Keratinocyte (primary cell): ENCODE measurements around the gene EHHADH. TPM values are rescaled to one million over a fixed set of nuclear protein-coding genes. Genes with fewer than 3 reads are reported as not detected.

ENCODE experiments used
- DNase-seq: peaks from one replicate; pipeline ENCODE4 v3.0.0-alpha.2; 2011; ENCODE audit warnings: low read depth, missing footprints, low spot score
- FAIRE-seq: peaks from 2 replicates; lab custom pipeline; 2011; peaks lifted over from hg19 to GRCh38; lab: Jason Lieb, UNC
- H2AFZ ChIP-seq: 2 replicates; pipeline ENCODE4 v1.6.0; 2012; ENCODE audit warnings: low read length, control low read depth, inconsistent platforms; ENCODE audit not compliant: control insufficient read depth
- H3K27ac ChIP-seq: 2 replicates; pipeline ENCODE4 v1.5.1; 2011; ENCODE audit warnings: low read length; ENCODE audit not compliant: control insufficient read depth, insufficient read depth
- H3K27me3 ChIP-seq: 3 replicates; pipeline ENCODE4 v1.6.0; 2011; ENCODE audit warnings: low read length; ENCODE audit not compliant: control insufficient read depth, insufficient read depth; ENCODE audit errors: extremely low read depth
- H3K36me3 ChIP-seq, 2 experiments: 2 replicates in 1 of 2; 3 replicates in 1 of 2; pipeline ENCODE4 v1.5.1; 2011; ENCODE audit warnings: low read length in 2 of 2, mild to moderate bottlenecking in 1 of 2; ENCODE audit not compliant: control insufficient read depth in 2 of 2, insufficient read depth in 2 of 2; ENCODE audit errors: extremely low read depth in 1 of 2
- H3K4me1 ChIP-seq: 3 replicates; pipeline ENCODE4 v1.5.1; 2011; ENCODE audit warnings: low read length; ENCODE audit not compliant: control insufficient read depth, insufficient read depth; ENCODE audit errors: extremely low read depth
- H3K4me2 ChIP-seq: 3 replicates; pipeline ENCODE4 v1.6.0; 2011; ENCODE audit warnings: low read depth, low read length; ENCODE audit not compliant: control insufficient read depth, insufficient read depth; ENCODE audit errors: extremely low read depth
- H3K4me3 ChIP-seq, 3 experiments: fragments of 200-600 bp in 1 of 3; sonication (generic) in 1 of 3; 2 replicates in 2 of 3; 3 replicates in 1 of 3; pipeline ENCODE4 v1.5.1; 2011 to 2016; ENCODE audit warnings: low read length in 3 of 3, mild to moderate bottlenecking in 3 of 3, control low read depth in 2 of 3, inconsistent platforms in 1 of 3, low read depth in 1 of 3, mixed read lengths in 1 of 3, mixed run types in 1 of 3, moderate library complexity in 1 of 3; ENCODE audit not compliant: control insufficient read depth in 2 of 3, insufficient read depth in 2 of 3; ENCODE audit errors: extremely low read depth in 1 of 3
- H3K79me2 ChIP-seq: 2 replicates; pipeline ENCODE4 v1.6.0; 2012; ENCODE audit warnings: low read length; ENCODE audit not compliant: control insufficient read depth, insufficient read depth
- H3K9ac ChIP-seq: 3 replicates; pipeline ENCODE4 v1.6.0; 2011; ENCODE audit warnings: low read length; ENCODE audit not compliant: control insufficient read depth, insufficient read depth; ENCODE audit errors: extremely low read depth
- H3K9me1 ChIP-seq: 3 replicates; pipeline ENCODE4 v1.6.0; 2011; ENCODE audit warnings: low read length; ENCODE audit not compliant: control insufficient read depth, insufficient read depth; ENCODE audit errors: extremely low read depth
- H3K9me3 ChIP-seq: 2 replicates; pipeline ENCODE4 v1.5.1; 2012; ENCODE audit warnings: low read depth, low read length; ENCODE audit not compliant: control insufficient read depth
- H4K20me1 ChIP-seq: 3 replicates; pipeline ENCODE4 v1.6.0; 2011; ENCODE audit warnings: low read length; ENCODE audit not compliant: control insufficient read depth, insufficient read depth; ENCODE audit errors: extremely low read depth
- EZH2 ChIP-seq: IDR thresholded peaks from one replicate; pipeline ENCODE4 v1.6.1; 2012; ENCODE audit warnings: inconsistent platforms, mild to moderate bottlenecking, low read length, moderate library complexity
- dilution Hi-C: fragments of 300-500 bp; cut with MboI; formaldehyde crosslinking; loops from one replicate; pipeline ENCODE4 v1.7.0; 2020; ENCODE audit warnings: low sequenced_read_pairs; ENCODE audit not compliant: extremely low pct_ligation_motif_present
- polyA plus RNA-seq, 5 experiments: library from polyadenylated mRNA; depleted of rRNA in 3 of 5; stranded (reverse) in 3 of 5; stranded (forward) in 1 of 5; unstranded in 1 of 5; fragments of >200 nt; gene quantifications; 1 replicate in 1 of 5; 2 replicates in 3 of 5; 3 replicates in 1 of 5; pipeline versions ENCODE4 v1.2.1 to v1.2.3, GENCODE V29; 2011 to 2012; ENCODE audit warnings: missing spikeins in 2 of 5, low read depth in 1 of 5, low replicate concordance in 1 of 5
- TF ChIP-seq, protein P1 (sequence below), 3 experiments: IDR thresholded peaks in 1 of 3; conservative IDR thresholded peaks in 1 of 3; optimal IDR thresholded peaks in 1 of 3; 2 replicates in 2 of 3; 3 replicates in 1 of 3; pipeline versions ENCODE3 to v1.5.1; 2011; ENCODE audit warnings: low read length in 3 of 3, mild to moderate bottlenecking in 3 of 3, moderate library complexity in 2 of 3, control low read depth in 1 of 3, inconsistent platforms in 1 of 3; ENCODE audit not compliant: insufficient read depth in 2 of 3; ENCODE audit errors: extremely low read depth in 1 of 3

EHHADH gene
- polyA plus RNA-seq, 1 donor (not counting 4 experiments of a cell fraction or from before 2014, with no cell fraction given), result 5.6 TPM

DNA sequence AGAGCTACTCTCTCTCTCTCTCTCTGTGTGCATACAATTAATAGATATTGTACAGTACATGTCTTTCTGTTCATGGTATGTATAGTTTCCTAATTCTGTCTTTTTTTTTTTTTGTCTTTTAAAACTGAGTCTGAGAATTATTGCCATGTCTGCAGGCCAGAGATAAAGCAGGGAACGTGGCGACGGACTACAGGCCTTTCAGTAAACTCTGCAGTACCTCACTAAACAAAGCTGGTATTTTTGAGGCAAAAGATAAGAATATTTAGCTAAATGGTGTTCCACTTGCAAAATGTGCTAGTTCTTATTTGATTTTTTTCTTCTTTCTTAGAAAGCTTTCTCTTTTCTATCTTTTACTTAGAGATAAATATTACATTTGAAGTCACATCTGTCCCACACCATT, 44.0 kb upstream of the EHHADH start:
- DNase-seq, result no peak
- H3K4me1 ChIP-seq, result peaks cover 10% of the 10 kb centered on the region
- TF ChIP-seq, protein P1, sequence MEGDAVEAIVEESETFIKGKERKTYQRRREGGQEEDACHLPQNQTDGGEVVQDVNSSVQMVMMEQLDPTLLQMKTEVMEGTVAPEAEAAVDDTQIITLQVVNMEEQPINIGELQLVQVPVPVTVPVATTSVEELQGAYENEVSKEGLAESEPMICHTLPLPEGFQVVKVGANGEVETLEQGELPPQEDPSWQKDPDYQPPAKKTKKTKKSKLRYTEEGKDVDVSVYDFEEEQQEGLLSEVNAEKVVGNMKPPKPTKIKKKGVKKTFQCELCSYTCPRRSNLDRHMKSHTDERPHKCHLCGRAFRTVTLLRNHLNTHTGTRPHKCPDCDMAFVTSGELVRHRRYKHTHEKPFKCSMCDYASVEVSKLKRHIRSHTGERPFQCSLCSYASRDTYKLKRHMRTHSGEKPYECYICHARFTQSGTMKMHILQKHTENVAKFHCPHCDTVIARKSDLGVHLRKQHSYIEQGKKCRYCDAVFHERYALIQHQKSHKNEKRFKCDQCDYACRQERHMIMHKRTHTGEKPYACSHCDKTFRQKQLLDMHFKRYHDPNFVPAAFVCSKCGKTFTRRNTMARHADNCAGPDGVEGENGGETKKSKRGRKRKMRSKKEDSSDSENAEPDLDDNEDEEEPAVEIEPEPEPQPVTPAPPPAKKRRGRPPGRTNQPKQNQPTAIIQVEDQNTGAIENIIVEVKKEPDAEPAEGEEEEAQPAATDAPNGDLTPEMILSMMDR (optimal IDR thresholded peaks at IDR 0.05 in 1 of 3, IDR thresholded peaks at IDR 0.05 in 1 of 3, conservative IDR thresholded peaks at IDR 0.05 in 1 of 3; ENCODE audit: extremely low read depth in 1 of 3, insufficient read depth in 2 of 3, low read length in 3 of 3), result no peak
- TF ChIP-seq EZH2, result no peak
- H3K79me2 ChIP-seq, result no peaks in the 10 kb centered on the region
- H3K9ac ChIP-seq, result no peak overlapping the region
- no peaks in the 10 kb centered on the region for H3K36me3 ChIP-seq
- no peak overlapping the region for H3K4me3 ChIP-seq
- H3K9me1 ChIP-seq, result no peaks in the 10 kb centered on the region
- H4K20me1 ChIP-seq, result no peaks in the 10 kb centered on the region
- H3K27ac ChIP-seq, result no peak overlapping the region
- no peaks in the 10 kb centered on the region for H3K9me3 ChIP-seq
- H3K27me3 ChIP-seq, result no peaks in the 10 kb centered on the region
- no peak overlapping the region for H2AFZ ChIP-seq
- dilution Hi-C loops, result no loop called here
- no peak overlapping the region for H3K4me2 ChIP-seq
- no peak for FAIRE-seq

DNA sequence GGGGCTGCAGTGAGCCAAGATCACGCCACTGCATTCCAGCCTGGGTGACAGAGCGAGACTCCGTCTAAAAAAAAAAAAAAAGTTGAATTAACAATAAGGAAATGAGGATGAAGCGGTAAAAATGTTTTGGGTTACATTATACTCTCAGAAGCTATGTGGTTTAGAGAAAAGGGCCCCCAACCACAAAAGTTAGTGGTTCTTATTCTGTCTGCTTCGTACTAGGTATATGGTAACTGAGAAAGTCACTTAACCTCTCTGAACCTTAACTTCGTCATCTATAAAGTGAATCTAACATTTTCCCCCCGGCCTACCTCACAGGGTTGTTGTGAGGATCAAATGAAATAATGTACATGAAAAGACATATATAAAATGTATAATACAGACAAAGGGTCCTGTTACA, 38.4 kb upstream of the EHHADH start:
- Histone ChIP-seq H4K20me1 (no peaks in the 10 kb centered on the region), H3K4me2 (no peak overlapping the region), H2AFZ (no peak overlapping the region), H3K27ac (no peak overlapping the region), H3K4me1 (no peaks in the 10 kb centered on the region), H3K36me3 (peaks cover 1 to 2% of the 10 kb centered on the region in 2 experiments), H3K27me3 (no peaks in the 10 kb centered on the region), H3K9ac (no peak overlapping the region), H3K4me3 (no peak overlapping the region), H3K9me1 (no peaks in the 10 kb centered on the region), H3K9me3 (no peaks in the 10 kb centered on the region), H3K79me2 (no peaks in the 10 kb centered on the region)
- no peak for FAIRE-seq
- DNase-seq, result no peak
- TF ChIP-seq, protein P1 (optimal IDR thresholded peaks at IDR 0.05 in 1 of 3, IDR thresholded peaks at IDR 0.05 in 1 of 3, conservative IDR thresholded peaks at IDR 0.05 in 1 of 3; ENCODE audit: extremely low read depth in 1 of 3, insufficient read depth in 2 of 3, low read length in 3 of 3), result no peak
- TF ChIP-seq EZH2, result no peak
- dilution Hi-C loops, result no loop called here
